ENCODE data around the gene PDE1A.

The PDE1A gene

GRCh38 chr2:182207049-182207746 is 219.6 kb downstream of the PDE1A start:
- H3K4me2 ChIP-seq (ENCODE audit: low read length) = no peak overlapping the region
- peaks cover 15% of the 10 kb centered on the region for H3K4me1 ChIP-seq (ENCODE audit: control insufficient read depth, low read length)
- no peaks in the 10 kb centered on the region for H3K36me3 ChIP-seq (ENCODE audit: control insufficient read depth, low read length)
- TF ChIP-seq CTCF (IDR thresholded peaks at IDR 0.05; ENCODE audit: low read depth, low read length, poor library complexity, severe bottlenecking) (no peak), EZH2phosphoT487 (IDR thresholded peaks at IDR 0.05; ENCODE audit: borderline replicate concordance, low read length) (no peak)
- H4K20me1 ChIP-seq (ENCODE audit: control insufficient read depth, insufficient read depth, low read depth, low read length) = no peaks in the 10 kb centered on the region
- H3F3A ChIP-seq (ENCODE audit: control insufficient read depth, insufficient read depth) = no peaks in the 10 kb centered on the region
- H3K9me3 ChIP-seq (ENCODE audit: control insufficient read depth, insufficient read depth, low read length) = peaks cover 4% of the 10 kb centered on the region; the same call in 1 of the 2 replicates
- no peaks in the 10 kb centered on the region for H3K27me3 ChIP-seq (ENCODE audit: control insufficient read depth, low read length)
- H3K9me2 ChIP-seq (replicated peaks; ENCODE audit: control insufficient read depth, low read length) = no peaks in the 10 kb centered on the region
- no peak overlapping the region for H3K27ac ChIP-seq (ENCODE audit: low read depth, low read length)
- H3K4me3 ChIP-seq (ENCODE audit: low read length) = no peak overlapping the region
- H3K79me2 ChIP-seq (ENCODE audit: control insufficient read depth, low read length) = no peaks in the 10 kb centered on the region

GRCh38 chr2:182197529-182197928 is 229.3 kb downstream of the PDE1A start:
- no peaks in the 10 kb centered on the region for H3K27me3 ChIP-seq (ENCODE audit: control insufficient read depth, low read length)
- H4K20me1 ChIP-seq (ENCODE audit: control insufficient read depth, insufficient read depth, low read depth, low read length) = no peaks in the 10 kb centered on the region
- no peak for TF ChIP-seq CTCF (IDR thresholded peaks at IDR 0.05; ENCODE audit: low read depth, low read length, poor library complexity, severe bottlenecking)
- TF ChIP-seq EZH2phosphoT487 (IDR thresholded peaks at IDR 0.05; ENCODE audit: borderline replicate concordance, low read length) = no peak
- H3F3A ChIP-seq (ENCODE audit: control insufficient read depth, insufficient read depth) = no peaks in the 10 kb centered on the region
- no peaks in the 10 kb centered on the region for H3K79me2 ChIP-seq (ENCODE audit: control insufficient read depth, low read length)
- H3K4me1 ChIP-seq (ENCODE audit: control insufficient read depth, low read length) = no peaks in the 10 kb centered on the region
- no peaks in the 10 kb centered on the region for H3K9me3 ChIP-seq (ENCODE audit: control insufficient read depth, insufficient read depth, low read length)
- H3K4me3 ChIP-seq (ENCODE audit: low read length) = no peak overlapping the region
- no peaks in the 10 kb centered on the region for H3K9me2 ChIP-seq (replicated peaks; ENCODE audit: control insufficient read depth, low read length)
- H3K27ac ChIP-seq (ENCODE audit: low read depth, low read length) = no peak overlapping the region
- H3K4me2 ChIP-seq (ENCODE audit: low read length) = no peak overlapping the region
- H3K36me3 ChIP-seq (ENCODE audit: control insufficient read depth, low read length) = no peaks in the 10 kb centered on the region

- Histone ChIP-seq H3F3A (ENCODE audit: control insufficient read depth, insufficient read depth) (no peaks in the 10 kb centered on the region), H3K79me2 (ENCODE audit: control insufficient read depth, low read length) (no peaks in the 10 kb centered on the region), H3K9me2 (replicated peaks; ENCODE audit: control insufficient read depth, low read length) (no peaks in the 10 kb centered on the region), H3K4me2 (ENCODE audit: low read length) (no peak overlapping the region), H3K9me3 (ENCODE audit: control insufficient read depth, insufficient read depth, low read length) (no peaks in the 10 kb centered on the region), H3K4me3 (ENCODE audit: low read length) (no peak overlapping the region), H4K20me1 (ENCODE audit: control insufficient read depth, insufficient read depth, low read depth, low read length) (no peaks in the 10 kb centered on the region), H3K27me3 (ENCODE audit: control insufficient read depth, low read length) (no peaks in the 10 kb centered on the region), H3K27ac (ENCODE audit: low read depth, low read length) (no peak overlapping the region), H3K4me1 (ENCODE audit: control insufficient read depth, low read length) (no peaks in the 10 kb centered on the region), H3K36me3 (ENCODE audit: control insufficient read depth, low read length) (no peaks in the 10 kb centered on the region)
- TF ChIP-seq EZH2phosphoT487 (IDR thresholded peaks at IDR 0.05; ENCODE audit: borderline replicate concordance, low read length) (no peak), CTCF (IDR thresholded peaks at IDR 0.05; ENCODE audit: low read depth, low read length, poor library complexity, severe bottlenecking) (no peak)
These were observed 233.5 kb downstream of the PDE1A start for GRCh38 chr2:182193291-182193690.

Data from DOHH2 (cell line).